Measurements from ENCODE around the gene SAP130. TPM values are rescaled to one million over a fixed set of nuclear protein-coding genes. Genes with fewer than 3 reads are reported as not detected.

The SAP130 gene
- total RNA-seq, 1 experiment from 2014 or later, result 45.6 TPM

- H3K4me3 Mint-ChIP-seq, result no peak overlapping the region
- Histone ChIP-seq H3K79me1 (ENCODE audit: insufficient read depth, low read depth, low read length, poor library complexity, severe bottlenecking) (no peaks in the 10 kb centered on the region), H4K5ac (ENCODE audit: insufficient read length, low read depth, low read length) (no peak overlapping the region), H3K79me2 (ENCODE audit: insufficient read depth, low read length) (no peaks in the 10 kb centered on the region), H4K91ac (ENCODE audit: insufficient read length, low read depth, low read length) (no peak overlapping the region), H3K23ac (ENCODE audit: insufficient read length, low read depth, low read length) (no peak overlapping the region), H2BK120ac (ENCODE audit: low read depth, low read length, poor library complexity, severe bottlenecking) (no peak overlapping the region), H3K4me2 (ENCODE audit: insufficient read depth, insufficient read length, low read length) (no peak overlapping the region), H3K14ac (ENCODE audit: insufficient read depth, low read length) (no peak overlapping the region), H3T11ph (ENCODE audit: low read length) (no peak overlapping the region), H2AFZ (ENCODE audit: low read length) (no peak overlapping the region), H3K9me3 (ENCODE audit: control insufficient read depth, low read depth, low read length) (no peaks in the 10 kb centered on the region), H3K56ac (ENCODE audit: insufficient read length, low read depth, low read length) (no peak overlapping the region), H4K20me1 (ENCODE audit: control insufficient read depth, insufficient read depth, insufficient read length) (no peaks in the 10 kb centered on the region), H2BK20ac (ENCODE audit: low read depth, low read length, poor library complexity, severe bottlenecking) (no peak overlapping the region), H3K9ac (ENCODE audit: extremely low read depth, insufficient read length, low read length) (no peak overlapping the region), H3K23me2 (ENCODE audit: insufficient read length, low read depth, low read length, poor library complexity, severe bottlenecking) (no peaks in the 10 kb centered on the region), H2BK12ac (ENCODE audit: insufficient read length, low read depth, low read length) (no peak overlapping the region), H2BK5ac (ENCODE audit: insufficient read length, low read length) (no peak overlapping the region), H2BK15ac (ENCODE audit: low read depth, low read length) (no peak overlapping the region), H4K8ac (replicated peaks; ENCODE audit: insufficient read length, low read depth, low read length) (no peak overlapping the region), H3K4me1 (ENCODE audit: insufficient read depth, low read length) (no peaks in the 10 kb centered on the region), H2AK5ac (ENCODE audit: insufficient read length, low read length) (no peak overlapping the region), H3K27ac (ENCODE audit: insufficient read length, low read depth, low read length) (no peak overlapping the region), H3K27me3 (ENCODE audit: insufficient read depth, low read length) (no peaks in the 10 kb centered on the region), H3K18ac (ENCODE audit: insufficient read length, low read depth, low read length) (no peak overlapping the region), H3K4ac (ENCODE audit: low read depth, low read length) (no peak overlapping the region)
- H3K36me3 Mint-ChIP-seq (ENCODE audit: insufficient read depth in 1 of 3, low read depth in 3 of 3), result peaks cover 39 to 83% (median 69%) of the 10 kb centered on the region in 3 experiments; a peak in 6 of 7 replicates
- no peaks in the 10 kb centered on the region for H3K9me3 Mint-ChIP-seq
- DNase-seq, result no peak
- no peaks in the 10 kb centered on the region for H3K27me3 Mint-ChIP-seq (ENCODE audit: low read depth)
- no peaks in the 10 kb centered on the region for H3K4me1 Mint-ChIP-seq
- no CpG with 5 or more reads among the region's 13 CpGs for WGBS (ENCODE audit: extremely low coverage, insufficient read length, low lambda C conversion rate)
- peak overlapping the region in 2 of 3 experiments; percentile 9 to 30; a peak in 2 of 7 replicates for H3K27ac Mint-ChIP-seq
- no peak for TF ChIP-seq CTCF (conservative IDR thresholded peaks at IDR 0.05)
Measured at GRCh38 chr2:127985735-127986134, 42.1 kb downstream of the SAP130 start.

Data from H9 (cell line).